Testis (tissue), 2 donors: ENCODE measurements around the gene SOST.

ENCODE experiments used
- POLR2A ChIP-seq: fragments of 450-650 bp; IDR thresholded peaks from one replicate; pipeline ENCODE4 v1.6.1; 2017; ENCODE audit warnings: antibody characterized with exemption, mild to moderate bottlenecking, moderate library complexity
- TF ChIP-seq, protein P1 (sequence below), 3 experiments: fragments of 450-650 bp in 2 of 3; fragments of 200-600 bp in 1 of 3; sonication (generic) in 1 of 3; IDR thresholded peaks; one replicate each; pipeline ENCODE4 v1.5.1; 2016 to 2019; ENCODE audit warnings: antibody characterized with exemption in 3 of 3, mild to moderate bottlenecking in 2 of 3, moderate library complexity in 1 of 3

DNA sequence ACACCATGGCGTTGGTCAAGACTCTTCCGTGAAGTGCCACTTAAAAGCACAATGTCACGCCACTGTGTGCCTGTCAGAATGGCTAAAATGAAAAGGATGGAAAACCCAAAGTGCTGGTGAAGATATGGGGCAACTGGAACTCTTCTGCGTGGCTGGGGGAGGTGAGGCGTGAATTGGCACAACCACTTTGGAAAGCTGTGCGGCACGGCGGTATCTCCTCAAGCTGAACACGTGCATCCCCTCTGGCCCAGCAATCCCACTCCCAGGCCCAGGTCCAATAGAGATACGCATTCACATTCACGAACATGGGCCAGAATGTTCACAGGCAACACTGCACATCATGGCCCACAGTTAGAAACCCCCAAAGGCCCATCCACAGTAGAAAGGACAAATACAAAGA, 11.3 kb upstream of the SOST start:
- no peak for TF ChIP-seq POLR2A
- TF ChIP-seq, protein P1, sequence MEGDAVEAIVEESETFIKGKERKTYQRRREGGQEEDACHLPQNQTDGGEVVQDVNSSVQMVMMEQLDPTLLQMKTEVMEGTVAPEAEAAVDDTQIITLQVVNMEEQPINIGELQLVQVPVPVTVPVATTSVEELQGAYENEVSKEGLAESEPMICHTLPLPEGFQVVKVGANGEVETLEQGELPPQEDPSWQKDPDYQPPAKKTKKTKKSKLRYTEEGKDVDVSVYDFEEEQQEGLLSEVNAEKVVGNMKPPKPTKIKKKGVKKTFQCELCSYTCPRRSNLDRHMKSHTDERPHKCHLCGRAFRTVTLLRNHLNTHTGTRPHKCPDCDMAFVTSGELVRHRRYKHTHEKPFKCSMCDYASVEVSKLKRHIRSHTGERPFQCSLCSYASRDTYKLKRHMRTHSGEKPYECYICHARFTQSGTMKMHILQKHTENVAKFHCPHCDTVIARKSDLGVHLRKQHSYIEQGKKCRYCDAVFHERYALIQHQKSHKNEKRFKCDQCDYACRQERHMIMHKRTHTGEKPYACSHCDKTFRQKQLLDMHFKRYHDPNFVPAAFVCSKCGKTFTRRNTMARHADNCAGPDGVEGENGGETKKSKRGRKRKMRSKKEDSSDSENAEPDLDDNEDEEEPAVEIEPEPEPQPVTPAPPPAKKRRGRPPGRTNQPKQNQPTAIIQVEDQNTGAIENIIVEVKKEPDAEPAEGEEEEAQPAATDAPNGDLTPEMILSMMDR (IDR thresholded peaks at IDR 0.05) = no peak
